Calu3 (cell line): ENCODE data around the gene AFAP1L2. TPM values are rescaled to one million over a fixed set of nuclear protein-coding genes. Genes with fewer than 3 reads are reported as not detected.

Source experiments
- BruUV-seq: library from RNA; stranded (reverse); fragments of 400-500 nt; replicated peaks from 2 replicates; lab custom pipeline; 2021; lab: Mats Ljungman, UMichigan
- CTCF ChIA-PET: fragments of 300-600 bp; sonication (Branson Sonifier 250); formaldehyde crosslinking; loops from one replicate; lab custom pipeline; 2022; ENCODE audit warnings: antibody characterized with exemption; lab: Charles Lee
- DNase-seq: peaks from one replicate; pipeline ENCODE4 v3.0.0; 2022
- H3K27ac Mint-ChIP-seq: one replicate; pipeline ENCODE4 v1.8.0; 2022; ENCODE audit warnings: mixed read lengths; ENCODE audit not compliant: unreplicated experiment
- H3K27me3 Mint-ChIP-seq: one replicate; pipeline ENCODE4 v1.8.0; 2022; ENCODE audit warnings: mixed read lengths; ENCODE audit not compliant: unreplicated experiment
- H3K36me3 Mint-ChIP-seq: one replicate; pipeline ENCODE4 v1.8.0; 2022; ENCODE audit warnings: mild to moderate bottlenecking, moderate library complexity, mixed read lengths; ENCODE audit not compliant: insufficient read depth, unreplicated experiment
- H3K4me1 Mint-ChIP-seq: one replicate; pipeline ENCODE4 v1.8.0; 2022; ENCODE audit warnings: mild to moderate bottlenecking, low read depth, mixed read lengths; ENCODE audit not compliant: unreplicated experiment
- H3K4me3 Mint-ChIP-seq: one replicate; pipeline ENCODE4 v1.8.0; 2022; ENCODE audit warnings: mild to moderate bottlenecking, low read depth, moderate library complexity, mixed read lengths; ENCODE audit not compliant: unreplicated experiment
- H3K9me3 Mint-ChIP-seq: one replicate; pipeline ENCODE4 v1.8.0; 2022; ENCODE audit warnings: low read depth, mixed read lengths; ENCODE audit not compliant: unreplicated experiment
- intact Hi-C: fragments of 100-400 bp; cut with micrococcal nuclease; formaldehyde crosslinking; loops from one replicate; pipeline ENCODE4 v1.10.0; 2022; ENCODE audit not compliant: unreplicated experiment
- total RNA-seq: library from RNA; stranded (reverse); gene quantifications from 2 replicates; pipeline ENCODE4 v1.2.3, GENCODE V29; 2022
- TF ChIP-seq, protein P1 (sequence below): fragments of 200-600 bp; IDR thresholded peaks from one replicate; pipeline ENCODE4 v1.8.0; 2022; ENCODE audit warnings: antibody characterized with exemption; ENCODE audit not compliant: unreplicated experiment

The AFAP1L2 gene
- total RNA-seq, 1 experiment from 2014 or later = 0.76 TPM

GRCh38 chr10:114304571-114305421, 99.5 kb downstream of the AFAP1L2 start:
- peak overlapping the region; percentile 51 for H3K4me3 Mint-ChIP-seq
- no peaks in the 10 kb centered on the region for H3K36me3 Mint-ChIP-seq
- H3K4me1 Mint-ChIP-seq = no peaks in the 10 kb centered on the region
- CTCF ChIA-PET = interaction anchor here (0.8 to 2.0 kb wide), 9 partner anchors 16 to 244 kb away, joined by 3 to 15 read pairs (median 11); no protein-coding TSS in a partner anchor
- no TSS peak for BruUV-seq
- no peaks in the 10 kb centered on the region for H3K27me3 Mint-ChIP-seq
- H3K9me3 Mint-ChIP-seq = no peaks in the 10 kb centered on the region
- intact Hi-C loops = loop anchor here (1.0 to 10.0 kb wide), 4 partner anchors 118 to 823 kb away; no protein-coding TSS in a partner anchor
- TF ChIP-seq, protein P1, sequence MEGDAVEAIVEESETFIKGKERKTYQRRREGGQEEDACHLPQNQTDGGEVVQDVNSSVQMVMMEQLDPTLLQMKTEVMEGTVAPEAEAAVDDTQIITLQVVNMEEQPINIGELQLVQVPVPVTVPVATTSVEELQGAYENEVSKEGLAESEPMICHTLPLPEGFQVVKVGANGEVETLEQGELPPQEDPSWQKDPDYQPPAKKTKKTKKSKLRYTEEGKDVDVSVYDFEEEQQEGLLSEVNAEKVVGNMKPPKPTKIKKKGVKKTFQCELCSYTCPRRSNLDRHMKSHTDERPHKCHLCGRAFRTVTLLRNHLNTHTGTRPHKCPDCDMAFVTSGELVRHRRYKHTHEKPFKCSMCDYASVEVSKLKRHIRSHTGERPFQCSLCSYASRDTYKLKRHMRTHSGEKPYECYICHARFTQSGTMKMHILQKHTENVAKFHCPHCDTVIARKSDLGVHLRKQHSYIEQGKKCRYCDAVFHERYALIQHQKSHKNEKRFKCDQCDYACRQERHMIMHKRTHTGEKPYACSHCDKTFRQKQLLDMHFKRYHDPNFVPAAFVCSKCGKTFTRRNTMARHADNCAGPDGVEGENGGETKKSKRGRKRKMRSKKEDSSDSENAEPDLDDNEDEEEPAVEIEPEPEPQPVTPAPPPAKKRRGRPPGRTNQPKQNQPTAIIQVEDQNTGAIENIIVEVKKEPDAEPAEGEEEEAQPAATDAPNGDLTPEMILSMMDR = no peak
- peak; percentile 58 for DNase-seq
- H3K27ac Mint-ChIP-seq = no peak overlapping the region

- no peaks in the 10 kb centered on the region for H3K4me1 Mint-ChIP-seq
- H3K27ac Mint-ChIP-seq = no peak overlapping the region
- no TSS peak for BruUV-seq
- H3K36me3 Mint-ChIP-seq = no peaks in the 10 kb centered on the region
- intact Hi-C loops = loop anchor here (1.0 to 10.0 kb wide), 4 partner anchors 118 to 823 kb away; no protein-coding TSS in a partner anchor
- H3K9me3 Mint-ChIP-seq = no peaks in the 10 kb centered on the region
- peak overlapping the region; percentile 51 for H3K4me3 Mint-ChIP-seq
- H3K27me3 Mint-ChIP-seq = no peaks in the 10 kb centered on the region
- TF ChIP-seq, protein P1 = peak; percentile 45
- peak; percentile 74 for DNase-seq
- CTCF ChIA-PET = interaction anchor here (0.6 to 2.0 kb wide), 11 partner anchors 17 to 245 kb away, joined by 3 to 15 read pairs (median 7); no protein-coding TSS in a partner anchor
Measured at GRCh38 chr10:114304017-114304570, 100.2 kb downstream of the AFAP1L2 start.

GRCh38 chr10:114303556-114303955, 100.7 kb downstream of the AFAP1L2 start:
- intact Hi-C loops = loop anchor here (5.0 to 10.0 kb wide), 3 partner anchors 119 to 824 kb away; no protein-coding TSS in a partner anchor
- Mint-ChIP-seq H3K4me1 (no peaks in the 10 kb centered on the region), H3K27ac (no peak overlapping the region), H3K4me3 (peak overlapping the region; percentile 51), H3K36me3 (no peaks in the 10 kb centered on the region), H3K27me3 (no peaks in the 10 kb centered on the region), H3K9me3 (no peaks in the 10 kb centered on the region)
- CTCF ChIA-PET = interaction anchor here (0.6 to 2.0 kb wide), 10 partner anchors 18 to 245 kb away, joined by 3 to 15 read pairs (median 9); no protein-coding TSS in a partner anchor
- no peak for DNase-seq
- TF ChIP-seq, protein P1 = no peak
- no TSS peak for BruUV-seq

GRCh38 chr10:114301951-114302710, 102.2 kb downstream of the AFAP1L2 start:
- no TSS peak for BruUV-seq
- DNase-seq = no peak
- H3K4me1 Mint-ChIP-seq = no peaks in the 10 kb centered on the region
- no peaks in the 10 kb centered on the region for H3K36me3 Mint-ChIP-seq
- H3K4me3 Mint-ChIP-seq = no peak overlapping the region
- TF ChIP-seq, protein P1 = no peak
- H3K9me3 Mint-ChIP-seq = no peaks in the 10 kb centered on the region
- no peak overlapping the region for H3K27ac Mint-ChIP-seq
- CTCF ChIA-PET = no interaction called here
- intact Hi-C loops = loop anchor here (5.0 to 10.0 kb wide), 3 partner anchors 120 to 825 kb away; no protein-coding TSS in a partner anchor
- no peaks in the 10 kb centered on the region for H3K27me3 Mint-ChIP-seq
